Neural cell (in vitro differentiated cells): ENCODE results near the gene ARHGEF37.
"Not testable (repeated sequence)": the region's sequence is repeated elsewhere in the genome, so short reads cannot be mapped to it uniquely, and the experiment has no call there.

Experiments used
- EZH2 ChIP-seq: fragments of 200-600, 300-800 bp; shearing (Covaris generic), sonication (generic); IDR thresholded peaks from 2 replicates; pipeline ENCODE4 v1.6.1; 2014; ENCODE audit warnings: antibody characterized with exemption, low read length, borderline replicate concordance, mild to moderate bottlenecking; ENCODE audit not compliant: insufficient read depth, poor library complexity, severe bottlenecking
- POLR2AphosphoS5 ChIP-seq: IDR thresholded peaks from 2 replicates; pipeline ENCODE4 v1.6.1; 2012
- RAD21 ChIP-seq: fragments of 450-650 bp; conservative IDR thresholded peaks from 2 replicates; pipeline ENCODE4 v1.6.1; 2014; ENCODE audit warnings: antibody characterized with exemption, mild to moderate bottlenecking, moderate library complexity
- TF ChIP-seq, protein P1 (sequence below): fragments of 450-650 bp; IDR thresholded peaks from 2 replicates; pipeline ENCODE4 v1.5.1; 2014; ENCODE audit warnings: antibody characterized with exemption, mild to moderate bottlenecking, moderate library complexity; ENCODE audit not compliant: poor library complexity, severe bottlenecking

DNA sequence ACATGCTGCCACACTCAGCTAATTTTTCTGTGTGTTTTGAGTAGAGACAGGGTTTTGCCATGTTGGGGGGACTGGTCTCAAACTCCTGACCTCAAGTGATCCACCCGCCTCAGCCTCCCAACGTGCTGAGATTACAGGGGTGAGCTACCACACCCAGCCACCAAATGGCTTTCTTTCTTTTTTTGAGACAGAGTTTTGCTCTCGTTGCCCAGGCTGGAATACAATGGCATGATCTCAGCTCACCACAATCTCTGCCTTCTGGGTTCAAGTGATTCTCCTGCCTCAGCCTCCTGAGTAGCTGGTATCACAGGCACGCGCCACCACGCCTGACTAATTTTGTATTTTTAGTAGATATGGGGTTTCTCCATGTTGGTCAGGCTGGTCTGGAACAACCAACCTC is 45.5 kb upstream of the ARHGEF37 start:
- TF ChIP-seq, protein P1, sequence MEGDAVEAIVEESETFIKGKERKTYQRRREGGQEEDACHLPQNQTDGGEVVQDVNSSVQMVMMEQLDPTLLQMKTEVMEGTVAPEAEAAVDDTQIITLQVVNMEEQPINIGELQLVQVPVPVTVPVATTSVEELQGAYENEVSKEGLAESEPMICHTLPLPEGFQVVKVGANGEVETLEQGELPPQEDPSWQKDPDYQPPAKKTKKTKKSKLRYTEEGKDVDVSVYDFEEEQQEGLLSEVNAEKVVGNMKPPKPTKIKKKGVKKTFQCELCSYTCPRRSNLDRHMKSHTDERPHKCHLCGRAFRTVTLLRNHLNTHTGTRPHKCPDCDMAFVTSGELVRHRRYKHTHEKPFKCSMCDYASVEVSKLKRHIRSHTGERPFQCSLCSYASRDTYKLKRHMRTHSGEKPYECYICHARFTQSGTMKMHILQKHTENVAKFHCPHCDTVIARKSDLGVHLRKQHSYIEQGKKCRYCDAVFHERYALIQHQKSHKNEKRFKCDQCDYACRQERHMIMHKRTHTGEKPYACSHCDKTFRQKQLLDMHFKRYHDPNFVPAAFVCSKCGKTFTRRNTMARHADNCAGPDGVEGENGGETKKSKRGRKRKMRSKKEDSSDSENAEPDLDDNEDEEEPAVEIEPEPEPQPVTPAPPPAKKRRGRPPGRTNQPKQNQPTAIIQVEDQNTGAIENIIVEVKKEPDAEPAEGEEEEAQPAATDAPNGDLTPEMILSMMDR, result not testable (repeated sequence)
- TF ChIP-seq EZH2, RAD21, POLR2AphosphoS5: not testable (repeated sequence)
